Heart left ventricle (tissue), 16 donors: ENCODE measurements around the gene KLHL36. TPM values are rescaled to one million over a fixed set of nuclear protein-coding genes. Genes with fewer than 3 reads are reported as not detected.

Experiments used
- ATAC-seq, 4 donors: fragments of 200-7000 bp; cut with Tn5 transposase; one replicate each; pipeline ENCODE4 v1.9.1; 2020 to 2022; ENCODE audit warnings: moderate library complexity in 4 of 4, mild to moderate bottlenecking in 3 of 4, moderate number of reproducible peaks in 1 of 4
- DNase-seq, 5 donors: peaks; one replicate each; pipeline ENCODE4 v3.0.0-alpha.2; 2020
- H3K27ac ChIP-seq, 12 donors: fragments of 200-600 bp; sonication (generic) in 4 of 12; one replicate each; pipeline versions ENCODE4 v1.5.0 to v1.8.0; 2016 to 2022; ENCODE audit warnings: mild to moderate bottlenecking in 2 of 12
- H3K27me3 ChIP-seq, 9 donors: fragments of 200-600 bp; sonication (generic) in 2 of 9; one replicate each; pipeline versions ENCODE4 v1.5.1 to v1.8.0; 2016 to 2022; ENCODE audit warnings: mild to moderate bottlenecking in 3 of 9
- H3K36me3 ChIP-seq, 9 donors: fragments of 200-600 bp; sonication (generic) in 2 of 9; one replicate each; pipeline versions ENCODE4 v1.5.0 to v1.8.0; 2018 to 2022; ENCODE audit warnings: mild to moderate bottlenecking in 2 of 9
- H3K4me1 ChIP-seq, 12 donors: fragments of 200-600 bp; sonication (generic) in 4 of 12; one replicate each; pipeline versions ENCODE4 v1.5.0 to v1.8.0; 2016 to 2022; ENCODE audit warnings: mild to moderate bottlenecking in 3 of 12
- H3K4me3 ChIP-seq, 12 donors: fragments of 200-600 bp; sonication (generic) in 4 of 12; one replicate each; pipeline versions ENCODE4 v1.5.0 to v1.8.0; 2017 to 2022; ENCODE audit warnings: mild to moderate bottlenecking in 9 of 12, moderate library complexity in 4 of 12
- H3K9me3 ChIP-seq, 12 donors: fragments of 200-600 bp; sonication (generic) in 4 of 12; one replicate each; pipeline versions ENCODE4 v1.5.0 to v1.8.0; 2016 to 2022; ENCODE audit warnings: mild to moderate bottlenecking in 1 of 12
- POLR2A ChIP-seq, 2 donors: fragments of 450-650 bp; IDR thresholded peaks; one replicate each; pipeline ENCODE4 v1.6.1; 2017; ENCODE audit warnings: antibody characterized with exemption in 2 of 2, mild to moderate bottlenecking in 2 of 2, moderate library complexity in 2 of 2
- WGBS, 4 donors: extraction: QIAGEN DNeasy Blood & Tissue Kit in 2 of 4; methylation state at CpG; one replicate each; pipeline versions ENCODE4 v1.1.5 to v1.1.7; 2013 to 2018; 5-methylcytosine and 5-hydroxymethylcytosine counted together
- intact Hi-C, 10 donors: fragments of 100-400 bp; cut with DNase I; formaldehyde crosslinking; loops; one replicate each; pipeline versions ENCODE4 v1.11.1 to v1.14.2; 2022
- polyA plus RNA-seq, 2 donors: library from polyadenylated mRNA; stranded (reverse); fragments of 200-250 nt; gene quantifications; one replicate each; pipeline ENCODE4 v1.2.3, GENCODE V29; 2013
- total RNA-seq, 9 donors: library from RNA; depleted of rRNA in 2 of 9; stranded (reverse); fragments of >200 nt in 2 of 9; fragmentation: NEBNext Ultra II Directional in 3 of 9; extraction: Animal tissue kit (Norgen Biotek cat#: 25700) in 3 of 9; gene quantifications; one replicate each; pipeline versions ENCODE4 v1.1.0 to v1.2.4, GENCODE V29; 2016 to 2023
- TF ChIP-seq, protein P1 (sequence below), 12 donors: fragments of 200-600 bp; sonication (generic) in 4 of 12; IDR thresholded peaks; one replicate each; pipeline versions ENCODE4 v1.5.0 to v1.8.0; 2018 to 2022; ENCODE audit warnings: antibody characterized with exemption in 12 of 12, mild to moderate bottlenecking in 5 of 12
- donor health status: ischemic (EF 13 %, LVEDD 7.1; RV severe dilation, severe dysfunction).
- donor health status: healthy with polysubstance abuse.
- donor health status: DM: no; HTN: yes; CAD: no.
- donor health status: DM: no; HTN: no; CAD: no.
- donor health status: ischemic (EF 25% LVEDD 6.9; RV normal size, moderate dysfunction).
- donor health status: ischemic (EF 25% LVEDD 5.7; RV mildly dilated, moderate dysfunction).
- donor health status: healthy.
- donor health status: DM: yes; HTN: yes; CAD: no.
- donor health status: ischemic (EF 35%, LVEDD 5.7; RV mildly dilated, moderate dysfunction).
- donor health status: nonischemic (EF 11% LVEDD 7.7; RV severe dilation, severe dysfunction).
- donor health status: DM: yes; HTN: yes; CAD: no.
- donor health status: PGD.
- donor health status: ischemic (EF 29% LVEDD 5.4; RV normal size, mild dysfunction).
- donor health status: nonischemic (EF 23%, LVEDD 6.1; RV moderate dilation, normal function).

Gene KLHL36
- total and polyA plus RNA-seq, 11 donors, result 19.2 to 93.0 (median 58.0) TPM

DNA sequence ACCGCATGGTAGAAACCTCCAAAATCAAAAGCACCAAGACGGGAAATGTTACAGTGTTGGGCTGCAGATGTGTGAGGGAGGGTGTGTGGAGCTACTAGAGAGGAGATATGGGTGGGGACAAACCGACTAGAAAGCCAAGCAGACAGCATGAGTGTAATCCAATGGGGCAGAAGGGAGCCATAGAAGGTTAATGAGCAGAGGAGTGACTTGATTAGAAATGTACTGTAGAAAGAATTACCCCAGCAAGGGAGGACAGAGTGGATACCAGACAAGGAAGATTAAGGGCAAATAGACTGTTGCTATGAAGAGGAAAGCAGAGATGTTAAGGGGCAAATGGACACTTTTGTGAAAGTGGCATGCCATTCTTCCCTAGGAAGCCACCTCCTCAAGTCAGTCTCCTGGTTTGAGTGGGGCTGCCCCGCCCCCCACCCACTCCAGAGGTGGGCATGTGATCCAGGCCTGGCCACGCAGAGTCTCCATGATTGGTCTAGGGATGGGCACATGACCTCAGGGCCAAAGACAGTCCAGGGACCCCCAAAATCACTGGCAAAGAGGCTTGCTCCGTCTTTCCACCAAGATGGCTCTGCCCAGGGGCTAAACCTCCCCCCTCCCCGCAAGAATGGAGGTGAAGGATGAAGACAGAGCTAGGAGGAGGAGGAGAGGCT is 34.8 kb upstream of the KLHL36 start:
- intact Hi-C loops, result loop anchor here in 2 of 10 donors (10.0 kb wide), 2 partner anchors 59 to 329 kb away; no protein-coding TSS in a partner anchor
- peaks cover 0 to 8% (median 0%) of the 10 kb centered on the region in 9 donors for H3K27me3 ChIP-seq
- ATAC-seq (no peak), DNase-seq (no peak)
- H3K27ac ChIP-seq, result peak overlapping the region in 2 of 12 donors; percentile 57 to 87
- TF ChIP-seq POLR2A (IDR thresholded peaks at IDR 0.05), result no peak
- TF ChIP-seq, protein P1, sequence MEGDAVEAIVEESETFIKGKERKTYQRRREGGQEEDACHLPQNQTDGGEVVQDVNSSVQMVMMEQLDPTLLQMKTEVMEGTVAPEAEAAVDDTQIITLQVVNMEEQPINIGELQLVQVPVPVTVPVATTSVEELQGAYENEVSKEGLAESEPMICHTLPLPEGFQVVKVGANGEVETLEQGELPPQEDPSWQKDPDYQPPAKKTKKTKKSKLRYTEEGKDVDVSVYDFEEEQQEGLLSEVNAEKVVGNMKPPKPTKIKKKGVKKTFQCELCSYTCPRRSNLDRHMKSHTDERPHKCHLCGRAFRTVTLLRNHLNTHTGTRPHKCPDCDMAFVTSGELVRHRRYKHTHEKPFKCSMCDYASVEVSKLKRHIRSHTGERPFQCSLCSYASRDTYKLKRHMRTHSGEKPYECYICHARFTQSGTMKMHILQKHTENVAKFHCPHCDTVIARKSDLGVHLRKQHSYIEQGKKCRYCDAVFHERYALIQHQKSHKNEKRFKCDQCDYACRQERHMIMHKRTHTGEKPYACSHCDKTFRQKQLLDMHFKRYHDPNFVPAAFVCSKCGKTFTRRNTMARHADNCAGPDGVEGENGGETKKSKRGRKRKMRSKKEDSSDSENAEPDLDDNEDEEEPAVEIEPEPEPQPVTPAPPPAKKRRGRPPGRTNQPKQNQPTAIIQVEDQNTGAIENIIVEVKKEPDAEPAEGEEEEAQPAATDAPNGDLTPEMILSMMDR (IDR thresholded peaks at IDR 0.05), result no peak
- H3K4me1 ChIP-seq, result peaks cover 0 to 85% (median 12%) of the 10 kb centered on the region in 12 donors
- WGBS, 4 donors, result 89 to 94% (median 90%) methylated on average over 6 to 7 of the region's 7 CpGs
- H3K4me3 ChIP-seq, result no peak overlapping the region
- H3K36me3 ChIP-seq, result peaks cover 0 to 5% (median 0%) of the 10 kb centered on the region in 9 donors
- H3K9me3 ChIP-seq, result no peaks in the 10 kb centered on the region

DNA sequence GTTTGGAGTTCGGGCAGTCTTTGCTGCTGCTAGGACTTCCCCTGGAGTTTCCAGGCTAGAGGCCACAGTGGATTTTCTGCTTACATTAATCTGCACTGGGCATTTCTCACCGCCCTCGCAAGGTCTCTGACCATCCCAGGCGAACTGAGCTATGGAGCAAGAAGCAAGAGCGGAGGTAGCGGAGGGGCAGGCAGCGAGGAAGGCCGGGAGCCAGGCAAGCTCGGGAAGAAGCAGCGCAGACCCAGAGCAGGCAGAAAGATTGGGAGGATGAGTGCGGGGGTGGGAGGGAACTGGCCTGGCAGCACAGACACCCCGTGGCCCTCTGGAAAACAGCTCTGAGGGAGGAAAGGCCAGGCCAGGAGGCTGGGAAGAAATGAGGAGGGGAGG is 34.2 kb upstream of the KLHL36 start:
- ATAC-seq, result no peak
- intact Hi-C loops, result loop anchor here in 2 of 10 donors (10.0 kb wide), 2 partner anchors 59 to 329 kb away; no protein-coding TSS in a partner anchor
- Histone ChIP-seq H3K4me1 (peaks cover 0 to 85% (median 12%) of the 10 kb centered on the region in 12 donors), H3K36me3 (peaks cover 0 to 5% (median 0%) of the 10 kb centered on the region in 9 donors), H3K4me3 (peak overlapping the region in 1 of 12 donors; percentile 83), H3K27me3 (peaks cover 0 to 8% (median 0%) of the 10 kb centered on the region in 9 donors), H3K9me3 (no peaks in the 10 kb centered on the region), H3K27ac (peak overlapping the region in 2 of 12 donors; percentile 57 to 87)
- WGBS, 4 donors, result 82 to 85% (median 83%) methylated on average over 12 of the region's 12 CpGs
- no peak for DNase-seq
- TF ChIP-seq, protein P1 (IDR thresholded peaks at IDR 0.05), result no peak
- no peak for TF ChIP-seq POLR2A (IDR thresholded peaks at IDR 0.05)

DNA sequence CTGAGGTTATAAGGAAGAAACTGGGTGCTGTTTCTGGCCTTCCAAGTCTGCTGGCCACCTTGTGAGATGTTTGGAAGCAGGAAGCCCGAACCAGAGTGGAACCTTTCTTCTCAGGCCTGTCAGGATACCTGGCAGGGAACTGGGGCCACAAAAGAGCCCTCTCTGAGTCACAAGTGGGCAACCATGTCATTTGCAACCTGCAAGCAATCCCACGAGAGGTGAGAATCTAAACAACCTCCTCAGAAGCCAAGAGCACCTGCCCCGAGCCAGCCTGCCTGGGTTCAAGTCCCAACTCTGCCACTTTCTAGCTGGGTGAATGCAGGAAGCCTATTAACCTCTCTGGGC is 33.7 kb upstream of the KLHL36 start:
- intact Hi-C loops, result loop anchor here in 2 of 10 donors (10.0 kb wide), 2 partner anchors 60 to 330 kb away; no protein-coding TSS in a partner anchor
- no peak for DNase-seq
- Histone ChIP-seq H3K27me3 (peaks cover 0 to 8% (median 0%) of the 10 kb centered on the region in 9 donors), H3K27ac (peak overlapping the region in 2 of 12 donors; percentile 57 to 87), H3K4me1 (peaks cover 0 to 83% (median 12%) of the 10 kb centered on the region in 12 donors), H3K4me3 (peak overlapping the region in 1 of 12 donors; percentile 83), H3K36me3 (peaks cover 0 to 5% (median 0%) of the 10 kb centered on the region in 9 donors), H3K9me3 (no peaks in the 10 kb centered on the region)
- no peak for TF ChIP-seq POLR2A (IDR thresholded peaks at IDR 0.05)
- TF ChIP-seq, protein P1 (IDR thresholded peaks at IDR 0.05), result no peak
- 95 to 100% (median 96%) methylated on average over 2 to 3 of the region's 3 CpGs for WGBS, 4 donors
- ATAC-seq, result no peak
